Stimulated activated CD4-positive, alpha-beta T cell treated with anti-CD3 and anti-CD28 coated beads, Interleukin-4, amount 100 ng/mL, for 4 hours (primary cell): Measurements from ENCODE around the gene ATG16L2.

Experiments used
- DNase-seq, 2 experiments: peaks; one replicate each; pipeline ENCODE4 v3.0.0-alpha.2; 2020

ATG16L2 gene

GRCh38 chr11:72814286-72815109, at the start of gene ATG16L2:
Gene ATG16L2, plus strand, starts transcription at chr11:72814411. Its CDS starts 35 bp downstream, at chr11:72814446.
- DNase-seq = peak; percentile 84 to 90

GRCh38 chr11:72764503-72764902, 49.7 kb upstream of the ATG16L2 start:
- DNase-seq = no peak

GRCh38 chr11:72766152-72766902, 47.9 kb upstream of the ATG16L2 start:
- DNase-seq = no peak

GRCh38 chr11:72767203-72768062, 46.8 kb upstream of the ATG16L2 start:
- no peak for DNase-seq

GRCh38 chr11:72768581-72768980, 45.6 kb upstream of the ATG16L2 start:
- DNase-seq = no peak

DNA sequence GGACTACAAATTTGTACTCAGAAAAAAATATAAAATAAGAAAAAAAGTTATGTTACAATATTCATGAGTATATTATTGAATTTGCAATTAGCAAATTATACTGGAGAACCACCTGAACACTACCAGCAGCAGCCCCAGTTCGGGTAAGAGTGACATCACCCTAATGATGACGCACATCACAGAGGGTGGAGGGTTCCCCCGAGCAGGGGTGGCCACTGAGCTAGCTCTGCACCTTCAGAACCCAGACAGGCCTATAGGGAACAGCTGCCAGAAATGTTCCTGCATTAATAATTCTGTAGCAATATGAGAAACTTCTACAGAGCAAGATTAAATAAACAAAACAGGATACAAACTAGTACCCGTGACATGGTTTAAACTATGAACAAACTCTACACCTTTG, 44.5 kb upstream of the ATG16L2 start:
- DNase-seq = no peak

DNA sequence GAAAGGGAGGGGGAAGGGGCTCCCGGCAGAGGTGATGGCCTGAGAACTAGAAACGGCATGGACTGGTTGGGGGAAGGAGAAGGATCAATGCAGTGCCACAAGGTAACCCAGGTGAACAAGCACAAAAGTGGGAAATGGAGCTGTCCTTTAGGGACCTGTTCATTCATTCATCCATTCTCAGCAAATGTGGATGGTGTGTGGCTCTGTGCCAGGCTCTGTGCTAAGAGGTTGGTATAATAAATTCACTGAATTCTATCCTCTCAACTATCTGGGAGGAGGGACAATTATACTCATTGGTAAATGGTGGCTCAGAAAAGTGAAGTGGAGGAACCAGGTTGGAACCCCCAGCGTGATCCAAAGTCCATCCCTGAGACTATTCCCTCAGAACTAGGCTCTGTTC, 43.4 kb upstream of the ATG16L2 start:
- no peak for DNase-seq

GRCh38 chr11:72771507-72771906, 42.7 kb upstream of the ATG16L2 start:
- no peak for DNase-seq

- DNase-seq = no peak
These were observed 42.2 kb upstream of the ATG16L2 start for GRCh38 chr11:72772059-72772458.

DNA sequence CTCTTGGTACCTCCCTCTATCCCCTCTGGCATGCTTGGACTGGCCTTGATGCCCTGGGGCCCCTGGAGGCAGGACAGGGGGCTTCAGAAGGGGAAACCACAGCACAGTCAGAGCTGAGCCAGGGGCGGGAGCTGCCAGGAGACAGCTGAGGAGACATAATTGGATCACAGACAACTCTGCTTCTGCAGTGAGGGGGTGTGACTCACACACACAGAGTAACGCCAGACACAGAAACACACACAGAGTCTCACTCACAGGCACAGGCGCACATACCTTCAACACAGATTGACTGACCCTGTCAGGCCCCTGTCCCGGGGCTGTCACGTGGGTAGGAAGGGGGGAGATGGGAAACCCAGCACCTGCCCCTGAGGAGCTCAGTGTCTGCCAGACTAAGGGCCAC, 40.9 kb upstream of the ATG16L2 start:
- DNase-seq = no peak

- no peak for DNase-seq
These were observed 40.5 kb upstream of the ATG16L2 start for GRCh38 chr11:72773696-72774095.

DNA sequence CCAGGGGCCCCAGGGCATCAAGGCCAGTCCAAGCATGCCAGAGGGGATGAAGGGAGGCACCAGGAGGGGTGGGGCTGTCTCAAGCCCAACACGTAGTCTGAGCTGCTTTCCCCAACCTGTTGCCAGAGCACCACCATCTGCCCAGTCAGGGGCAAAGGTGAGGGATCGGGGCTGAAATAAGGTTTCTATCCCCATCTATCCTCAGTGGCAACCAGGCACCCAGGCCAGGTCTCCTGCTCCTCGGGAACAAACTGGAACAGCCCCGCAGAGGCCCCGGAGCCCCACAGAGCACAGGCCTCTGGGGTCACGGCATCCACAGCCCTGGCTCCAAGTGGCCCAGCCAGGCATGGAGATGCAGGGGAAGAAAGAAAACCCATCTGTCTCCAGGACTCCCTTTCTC, 39.7 kb upstream of the ATG16L2 start:
- no peak for DNase-seq

- no peak for DNase-seq
These were observed 38.7 kb upstream of the ATG16L2 start for GRCh38 chr11:72775288-72776110.

GRCh38 chr11:72776117-72776843, 37.9 kb upstream of the ATG16L2 start:
- no peak for DNase-seq

GRCh38 chr11:72776844-72777754, 37.1 kb upstream of the ATG16L2 start:
- no peak for DNase-seq

GRCh38 chr11:72777755-72778278, 36.4 kb upstream of the ATG16L2 start:
- DNase-seq = no peak

DNA sequence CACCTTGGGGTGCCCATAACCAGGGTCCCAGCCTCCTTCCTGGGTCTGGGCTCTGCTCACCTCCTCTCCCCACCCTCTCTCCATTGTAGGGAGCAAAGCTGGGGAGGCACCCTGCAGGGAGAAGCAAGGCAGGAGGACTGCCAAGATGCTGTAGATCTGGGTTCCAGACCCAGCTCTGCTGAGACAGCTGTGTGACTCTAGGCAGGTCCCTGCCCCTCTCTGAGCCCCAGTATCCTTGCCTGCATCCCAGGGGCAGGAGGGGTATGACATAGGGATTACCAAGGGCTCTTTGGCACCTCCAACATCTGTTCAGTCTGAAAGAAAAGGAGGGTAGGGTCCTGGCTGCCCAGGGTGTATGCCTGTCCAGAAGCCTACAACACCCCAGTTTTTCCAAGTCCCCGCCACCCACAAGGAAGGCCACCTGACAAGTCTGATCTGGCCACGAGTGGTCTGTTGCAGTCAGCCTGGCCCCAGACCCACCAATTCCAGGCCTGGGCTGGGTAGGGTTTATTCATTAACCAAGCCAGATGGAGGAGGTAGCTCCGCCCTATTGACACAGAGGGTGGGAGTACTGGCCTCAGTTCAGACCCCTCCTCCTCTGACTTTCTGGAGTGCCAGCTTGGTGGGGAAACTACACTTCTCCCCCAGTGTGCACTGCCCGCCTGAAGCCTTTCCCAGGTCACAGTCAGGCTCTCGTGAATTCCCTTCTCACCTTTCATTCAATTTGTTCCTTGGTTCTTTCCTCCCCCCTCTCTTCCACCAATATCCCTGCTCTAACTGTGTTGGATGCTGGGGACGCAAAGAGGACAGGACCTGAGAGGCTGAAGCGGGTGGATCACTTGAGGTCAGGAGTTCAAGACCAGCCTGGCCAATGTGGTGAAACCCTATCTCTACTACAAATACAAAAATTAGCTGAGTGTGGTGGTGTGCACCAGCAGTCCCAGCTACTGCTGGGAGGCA, 35.4 kb upstream of the ATG16L2 start:
- no peak for DNase-seq

DNA sequence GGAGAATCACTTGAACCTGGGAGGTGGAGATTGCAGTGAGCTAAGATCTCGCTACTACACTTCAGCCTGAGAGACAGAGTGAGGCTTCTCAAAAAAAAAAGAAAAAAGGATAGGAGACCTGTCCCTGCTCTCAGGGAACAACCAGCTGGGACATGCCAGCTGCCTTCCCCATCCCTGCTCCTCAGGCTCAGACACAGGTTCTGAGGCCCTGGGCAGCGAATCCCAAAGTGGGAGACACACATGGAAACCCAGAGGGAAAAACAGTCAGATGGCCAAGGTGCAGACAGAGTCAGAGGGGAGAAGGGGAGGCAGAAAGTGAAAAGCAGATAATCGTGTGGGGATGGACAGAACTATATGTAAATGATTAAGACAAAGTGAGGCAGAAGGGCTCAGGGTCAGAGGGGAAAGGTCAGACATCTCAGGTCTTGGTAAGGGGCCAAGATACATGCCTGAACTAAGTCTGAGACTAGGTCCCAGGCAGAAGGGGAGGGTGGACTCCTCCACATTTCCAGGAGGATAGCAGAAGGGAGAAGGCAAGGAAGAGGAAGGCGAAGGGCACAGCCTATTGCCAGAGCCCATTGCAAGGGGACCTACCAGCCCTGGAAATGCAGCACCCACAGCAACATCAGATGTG, 34.6 kb upstream of the ATG16L2 start:
- DNase-seq = no peak
